HG03025 (cell line): ENCODE data around the gene ENKUR.
"Not testable (repeated sequence)": the region's sequence is repeated elsewhere in the genome, so short reads cannot be mapped to it uniquely, and the experiment has no call there.

ENCODE experiments used
- ATAC-seq: cut with Tn5 transposase; IDR thresholded peaks from one replicate; pipeline ENCODE4 v1.9.1; 2021; ENCODE audit warnings: mild to moderate bottlenecking, moderate library complexity; ENCODE audit not compliant: unreplicated experiment, low FRiP score

The ENKUR gene

GRCh38 chr10:25024528-25024927 lies 8.6 kb upstream of the ENKUR start:
- ATAC-seq: no peak

- no peak for ATAC-seq
These were observed 7.3 kb upstream of the ENKUR start for GRCh38 chr10:25023278-25023677.

- no peak for ATAC-seq
These were observed 2.7 kb upstream of the ENKUR start for GRCh38 chr10:25018703-25019102.

GRCh38 chr10:25017661-25018060 lies 1.7 kb upstream of the ENKUR start:
- no peak for ATAC-seq

GRCh38 chr10:25017154-25017590 lies 1.2 kb upstream of the ENKUR start:
- peak; percentile 1 for ATAC-seq

GRCh38 chr10:25016376-25017153 lies 607 bp upstream of the ENKUR start, which contains the start of gene THNSL1:
Gene THNSL1 (plus strand): TSS chr10:25016612. CDS start chr10:25023224, 6,612 bp downstream.
- peak; percentile 99 for ATAC-seq

- ATAC-seq: no peak
These were observed 1.4 kb downstream of the ENKUR start for GRCh38 chr10:25014579-25014978.

- ATAC-seq: not testable (repeated sequence)
These were observed 4.4 kb downstream of the ENKUR start for GRCh38 chr10:25011591-25011990.

- no peak for ATAC-seq
These were observed 17.9 kb downstream of the ENKUR start for GRCh38 chr10:24998044-24998443.

GRCh38 chr10:24995072-24995471 lies 20.9 kb downstream of the ENKUR start:
- ATAC-seq: no peak

- no peak for ATAC-seq
These were observed 22.6 kb downstream of the ENKUR start for GRCh38 chr10:24993237-24993958.

GRCh38 chr10:24992512-24993133 lies 23.3 kb downstream of the ENKUR start:
- ATAC-seq: no peak

GRCh38 chr10:24991298-24991697 lies 24.7 kb downstream of the ENKUR start:
- no peak for ATAC-seq

GRCh38 chr10:24989867-24990266 lies 26.1 kb downstream of the ENKUR start:
- no peak for ATAC-seq

- ATAC-seq: no peak
These were observed 26.9 kb downstream of the ENKUR start for GRCh38 chr10:24988831-24989640.

GRCh38 chr10:24984906-24985305 lies 31.1 kb downstream of the ENKUR start:
- no peak for ATAC-seq

GRCh38 chr10:24983946-24984345 lies 32.0 kb downstream of the ENKUR start:
- no peak for ATAC-seq

GRCh38 chr10:24983130-24983529 lies 32.8 kb downstream of the ENKUR start:
- ATAC-seq: no peak

- no peak for ATAC-seq
These were observed 33.4 kb downstream of the ENKUR start for GRCh38 chr10:24982319-24983112.
